ENCODE data around the gene DUSP6. TPM values are rescaled to one million over a fixed set of nuclear protein-coding genes. Genes with fewer than 3 reads are reported as not detected.

Gene DUSP6
- total and polyA plus RNA-seq, 2 of the 13 experiments (the other 11 are each of a cell fraction or from before 2014, with no cell fraction given): 40.9 to 161 TPM

DNA sequence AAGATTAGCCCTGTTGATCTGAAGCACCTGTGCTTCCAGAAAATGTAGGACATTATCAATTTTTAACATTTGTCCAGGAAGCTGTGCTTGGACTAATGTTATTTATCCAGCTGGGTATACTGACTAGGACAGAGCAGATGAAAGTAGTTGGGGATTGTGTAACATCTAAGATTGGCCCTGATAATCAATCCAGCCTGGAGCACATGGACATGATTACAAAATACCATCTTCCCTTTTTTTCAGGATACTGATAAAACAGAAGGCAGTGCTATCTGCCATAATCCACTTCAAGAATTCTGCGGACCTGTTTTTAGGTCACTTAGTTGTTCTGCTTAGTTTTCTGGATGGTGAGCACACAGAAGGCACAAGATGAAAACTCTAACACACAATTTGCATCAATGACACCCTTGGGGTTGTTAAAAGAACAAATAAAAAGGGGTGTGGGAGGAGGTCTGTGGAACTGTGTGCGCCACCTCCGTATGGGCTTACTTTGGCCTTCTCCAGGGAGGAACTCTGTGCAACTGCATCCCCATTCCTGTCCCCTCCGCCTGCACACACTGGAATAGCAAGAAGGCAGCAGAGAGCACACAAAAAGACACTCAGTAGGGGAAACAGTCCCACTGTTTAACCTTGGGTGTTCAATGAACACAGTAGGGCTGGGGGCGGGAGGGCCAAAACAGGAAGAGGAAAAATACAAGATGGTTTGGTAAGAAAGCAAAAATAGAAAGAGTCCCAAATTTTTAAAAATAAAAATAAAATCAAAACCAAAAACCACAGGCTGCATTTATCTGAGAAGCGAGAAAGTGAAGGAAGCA is 31.1 kb upstream of the DUSP6 start (continued):
- TF ChIP-seq, protein P1, sequence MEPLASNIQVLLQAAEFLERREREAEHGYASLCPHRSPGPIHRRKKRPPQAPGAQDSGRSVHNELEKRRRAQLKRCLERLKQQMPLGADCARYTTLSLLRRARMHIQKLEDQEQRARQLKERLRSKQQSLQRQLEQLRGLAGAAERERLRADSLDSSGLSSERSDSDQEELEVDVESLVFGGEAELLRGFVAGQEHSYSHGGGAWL (CRISPR knock-in tag; IDR thresholded peaks at IDR 0.05): no peak
- TF ChIP-seq NFE2 (CRISPR knock-in tag; IDR thresholded peaks at IDR 0.05) (no peak), KLF13 (CRISPR knock-in tag; IDR thresholded peaks at IDR 0.05) (no peak), ZNF546 (CRISPR knock-in tag; conservative IDR thresholded peaks at IDR 0.05) (no peak), FOXC1 (CRISPR knock-in tag; IDR thresholded peaks at IDR 0.05; ENCODE audit: borderline replicate concordance) (no peak), ZNF839 (CRISPR knock-in tag; IDR thresholded peaks at IDR 0.05; ENCODE audit: borderline replicate concordance) (no peak), ZMYM4 (CRISPR knock-in tag; IDR thresholded peaks at IDR 0.05) (no peak), ZMAT3 (CRISPR knock-in tag; conservative IDR thresholded peaks at IDR 0.05) (no peak; the same call in 1 of the 2 replicates), ASH2L (IDR thresholded peaks at IDR 0.05; ENCODE audit: insufficient read length, low read depth, low read length) (peak; percentile 29), ZNF562 (CRISPR knock-in tag; IDR thresholded peaks at IDR 0.05; ENCODE audit: borderline replicate concordance) (no peak), ATF7 (IDR thresholded peaks at IDR 0.05) (no peak), ATF7 (CRISPR knock-in tag; IDR thresholded peaks at IDR 0.05) (peak; percentile 17; the same call in 1 of the 2 replicates), MBD4 (IDR thresholded peaks at IDR 0.05; ENCODE audit: borderline replicate concordance, low read length) (peak; percentile 91; the same call in 1 of the 2 replicates), RBM22 (optimal IDR thresholded peaks at IDR 0.05; ENCODE audit: low read length) (no peak), RFX1 (IDR thresholded peaks at IDR 0.05) (no peak), ZNF788 (CRISPR knock-in tag; IDR thresholded peaks at IDR 0.05; ENCODE audit: borderline replicate concordance) (peak; percentile 34; the same call in 1 of the 2 replicates), MEF2D (CRISPR knock-in tag; IDR thresholded peaks at IDR 0.05) (peak; percentile 83; the same call in 1 of the 2 replicates), ERF (CRISPR knock-in tag; IDR thresholded peaks at IDR 0.05) (peak; percentile 77; the same call in 1 of the 2 replicates)
- TF ChIP-seq, protein P2, sequence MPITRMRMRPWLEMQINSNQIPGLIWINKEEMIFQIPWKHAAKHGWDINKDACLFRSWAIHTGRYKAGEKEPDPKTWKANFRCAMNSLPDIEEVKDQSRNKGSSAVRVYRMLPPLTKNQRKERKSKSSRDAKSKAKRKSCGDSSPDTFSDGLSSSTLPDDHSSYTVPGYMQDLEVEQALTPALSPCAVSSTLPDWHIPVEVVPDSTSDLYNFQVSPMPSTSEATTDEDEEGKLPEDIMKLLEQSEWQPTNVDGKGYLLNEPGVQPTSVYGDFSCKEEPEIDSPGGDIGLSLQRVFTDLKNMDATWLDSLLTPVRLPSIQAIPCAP (CRISPR knock-in tag; IDR thresholded peaks at IDR 0.05; ENCODE audit: low read depth): no peak
- TF ChIP-seq, protein P3, sequence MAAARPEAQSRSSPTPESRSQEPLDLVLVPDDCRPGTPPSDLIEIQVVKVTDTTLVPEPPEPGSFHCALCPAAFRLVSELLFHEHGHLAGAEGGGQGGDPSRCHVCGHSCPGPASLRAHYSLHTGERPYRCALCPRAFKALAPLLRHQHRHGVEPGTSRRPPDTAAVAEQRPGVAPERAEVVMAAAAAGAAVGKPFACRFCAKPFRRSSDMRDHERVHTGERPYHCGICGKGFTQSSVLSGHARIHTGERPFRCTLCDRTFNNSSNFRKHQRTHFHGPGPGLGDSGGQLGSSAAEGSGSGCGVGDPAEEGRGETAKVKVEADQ (CRISPR knock-in tag; IDR thresholded peaks at IDR 0.05; ENCODE audit: borderline replicate concordance): no peak
- TF ChIP-seq, protein P4, sequence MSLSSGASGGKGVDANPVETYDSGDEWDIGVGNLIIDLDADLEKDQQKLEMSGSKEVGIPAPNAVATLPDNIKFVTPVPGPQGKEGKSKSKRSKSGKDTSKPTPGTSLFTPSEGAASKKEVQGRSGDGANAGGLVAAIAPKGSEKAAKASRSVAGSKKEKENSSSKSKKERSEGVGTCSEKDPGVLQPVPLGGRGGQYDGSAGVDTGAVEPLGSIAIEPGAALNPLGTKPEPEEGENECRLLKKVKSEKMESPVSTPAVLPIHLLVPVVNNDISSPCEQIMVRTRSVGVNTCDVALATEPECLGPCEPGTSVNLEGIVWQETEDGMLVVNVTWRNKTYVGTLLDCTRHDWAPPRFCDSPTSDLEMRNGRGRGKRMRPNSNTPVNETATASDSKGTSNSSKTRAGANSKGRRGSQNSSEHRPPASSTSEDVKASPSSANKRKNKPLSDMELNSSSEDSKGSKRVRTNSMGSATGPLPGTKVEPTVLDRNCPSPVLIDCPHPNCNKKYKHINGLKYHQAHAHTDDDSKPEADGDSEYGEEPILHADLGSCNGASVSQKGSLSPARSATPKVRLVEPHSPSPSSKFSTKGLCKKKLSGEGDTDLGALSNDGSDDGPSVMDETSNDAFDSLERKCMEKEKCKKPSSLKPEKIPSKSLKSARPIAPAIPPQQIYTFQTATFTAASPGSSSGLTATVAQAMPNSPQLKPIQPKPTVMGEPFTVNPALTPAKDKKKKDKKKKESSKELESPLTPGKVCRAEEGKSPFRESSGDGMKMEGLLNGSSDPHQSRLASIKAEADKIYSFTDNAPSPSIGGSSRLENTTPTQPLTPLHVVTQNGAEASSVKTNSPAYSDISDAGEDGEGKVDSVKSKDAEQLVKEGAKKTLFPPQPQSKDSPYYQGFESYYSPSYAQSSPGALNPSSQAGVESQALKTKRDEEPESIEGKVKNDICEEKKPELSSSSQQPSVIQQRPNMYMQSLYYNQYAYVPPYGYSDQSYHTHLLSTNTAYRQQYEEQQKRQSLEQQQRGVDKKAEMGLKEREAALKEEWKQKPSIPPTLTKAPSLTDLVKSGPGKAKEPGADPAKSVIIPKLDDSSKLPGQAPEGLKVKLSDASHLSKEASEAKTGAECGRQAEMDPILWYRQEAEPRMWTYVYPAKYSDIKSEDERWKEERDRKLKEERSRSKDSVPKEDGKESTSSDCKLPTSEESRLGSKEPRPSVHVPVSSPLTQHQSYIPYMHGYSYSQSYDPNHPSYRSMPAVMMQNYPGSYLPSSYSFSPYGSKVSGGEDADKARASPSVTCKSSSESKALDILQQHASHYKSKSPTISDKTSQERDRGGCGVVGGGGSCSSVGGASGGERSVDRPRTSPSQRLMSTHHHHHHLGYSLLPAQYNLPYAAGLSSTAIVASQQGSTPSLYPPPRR (CRISPR knock-in tag; IDR thresholded peaks at IDR 0.05; ENCODE audit: borderline replicate concordance): peak; percentile 95
- TF ChIP-seq, protein P5, sequence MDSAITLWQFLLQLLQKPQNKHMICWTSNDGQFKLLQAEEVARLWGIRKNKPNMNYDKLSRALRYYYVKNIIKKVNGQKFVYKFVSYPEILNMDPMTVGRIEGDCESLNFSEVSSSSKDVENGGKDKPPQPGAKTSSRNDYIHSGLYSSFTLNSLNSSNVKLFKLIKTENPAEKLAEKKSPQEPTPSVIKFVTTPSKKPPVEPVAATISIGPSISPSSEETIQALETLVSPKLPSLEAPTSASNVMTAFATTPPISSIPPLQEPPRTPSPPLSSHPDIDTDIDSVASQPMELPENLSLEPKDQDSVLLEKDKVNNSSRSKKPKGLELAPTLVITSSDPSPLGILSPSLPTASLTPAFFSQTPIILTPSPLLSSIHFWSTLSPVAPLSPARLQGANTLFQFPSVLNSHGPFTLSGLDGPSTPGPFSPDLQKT (CRISPR knock-in tag; IDR thresholded peaks at IDR 0.05; ENCODE audit: borderline replicate concordance): no peak
